Smooth muscle cell (in vitro differentiated cells): ENCODE measurements around the gene ARHGAP28. TPM values are rescaled to one million over a fixed set of nuclear protein-coding genes. Genes with fewer than 3 reads are reported as not detected.
"Not testable (repeated sequence)": the region's sequence is repeated elsewhere in the genome, so short reads cannot be mapped to it uniquely, and the experiment has no call there.

Experiments used
- DNase-seq: peaks from one replicate; lab custom pipeline; 2025; ENCODE audit not compliant: unreplicated experiment; lab: John Stamatoyannopoulos, UW
- H2AFZ ChIP-seq: fragments of 200-600 bp; sonication (generic); 2 replicates; pipeline ENCODE4 v1.6.0; 2016; ENCODE audit warnings: antibody characterized with exemption, low read depth, mild to moderate bottlenecking
- H3F3A ChIP-seq: fragments of 200-600 bp; sonication (generic); 2 replicates; pipeline ENCODE4 v1.6.0; 2017; ENCODE audit warnings: antibody characterized with exemption, low read depth
- H3K27ac ChIP-seq: fragments of 200-600 bp; sonication (generic); 2 replicates; pipeline ENCODE4 v1.5.1; 2016; ENCODE audit warnings: low read depth, mild to moderate bottlenecking
- H3K27me3 ChIP-seq: fragments of 200-600 bp; sonication (generic); 2 replicates; pipeline ENCODE4 v1.6.1; 2016; ENCODE audit warnings: low read depth, mild to moderate bottlenecking
- H3K36me3 ChIP-seq: fragments of 200-600 bp; sonication (generic); 2 replicates; pipeline ENCODE4 v1.5.1; 2016; ENCODE audit warnings: low read depth
- H3K4me1 ChIP-seq: fragments of 200-600 bp; sonication (generic); 2 replicates; pipeline ENCODE4 v1.5.1; 2016; ENCODE audit warnings: low read depth
- H3K4me2 ChIP-seq: fragments of 200-600 bp; sonication (generic); 2 replicates; pipeline ENCODE4 v1.6.0; 2016; ENCODE audit warnings: mild to moderate bottlenecking
- H3K4me3 ChIP-seq: fragments of 200-600 bp; sonication (generic); 2 replicates; pipeline ENCODE4 v1.5.1; 2016; ENCODE audit warnings: mild to moderate bottlenecking
- H3K79me2 ChIP-seq: fragments of 200-600 bp; sonication (generic); 2 replicates; pipeline ENCODE4 v1.6.0; 2016; ENCODE audit warnings: low read depth, mild to moderate bottlenecking
- H3K9ac ChIP-seq: fragments of 200-600 bp; sonication (generic); 2 replicates; pipeline ENCODE4 v1.6.0; 2016; ENCODE audit warnings: low read depth
- H3K9me3 ChIP-seq: fragments of 200-600 bp; sonication (generic); replicated peaks from 2 replicates; pipeline ENCODE4 v1.5.1; 2016; ENCODE audit warnings: low read depth
- H4K20me1 ChIP-seq: fragments of 200-600 bp; sonication (generic); 2 replicates; pipeline ENCODE4 v1.6.0; 2016; ENCODE audit warnings: low read depth
- CTCF ChIP-seq: fragments of 200-600 bp; sonication (generic); IDR thresholded peaks from 2 replicates; pipeline ENCODE4 v1.5.1; 2017; ENCODE audit warnings: borderline replicate concordance, mild to moderate bottlenecking, antibody characterized with exemption; ENCODE audit not compliant: insufficient read depth, poor library complexity, severe bottlenecking
- WGBS: methylation state at CpG from one replicate; pipeline ENCODE4 v1.1.7; 2016; ENCODE audit warnings: low lambda C conversion rate; 5-methylcytosine and 5-hydroxymethylcytosine counted together
- polyA plus RNA-seq: library from polyadenylated mRNA; unstranded; fragments of >200 nt; fragmentation: Nextera tagmentation; extraction: Ambion mirVana; gene quantifications from 2 replicates; pipeline ENCODE4 v1.2.1, GENCODE V29; 2016
- total RNA-seq: library from RNA; depleted of rRNA; stranded (reverse); fragments of >200 nt; gene quantifications from 2 replicates; pipeline ENCODE4 v1.2.3, GENCODE V29; 2014

Gene ARHGAP28
- total and polyA plus RNA-seq, 2 experiments from 2014 or later = 16.2 to 27.7 TPM

GRCh38 chr18:6842081-6842480, 112.6 kb downstream of the ARHGAP28 start:
- Histone ChIP-seq H3K4me3 (no peak overlapping the region), H3K27ac (no peak overlapping the region)

DNA sequence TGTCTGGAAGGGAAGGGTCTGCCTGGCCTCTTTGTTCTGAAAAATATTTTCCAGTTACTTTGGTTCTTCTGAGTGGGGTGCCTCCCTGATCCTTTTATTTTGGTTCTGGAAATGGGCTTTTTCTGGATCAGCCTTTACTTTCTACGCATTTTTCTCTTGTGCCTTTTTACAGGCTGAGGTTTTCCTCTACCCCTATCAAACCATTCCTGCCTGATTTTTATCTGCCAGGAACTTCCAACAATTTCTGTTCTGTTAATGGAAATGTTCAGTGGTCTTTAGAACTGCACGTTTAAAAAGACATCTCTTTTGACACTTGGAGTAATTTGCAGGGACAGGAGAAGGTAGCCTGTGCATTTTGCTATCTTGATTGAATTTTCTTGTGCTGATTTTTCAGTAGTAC, 113.8 kb downstream of the ARHGAP28 start:
- 59% methylated on average over 2 of the region's 2 CpGs for WGBS
- H3K36me3 ChIP-seq = peaks cover 2% of the 10 kb centered on the region
- no peaks in the 10 kb centered on the region for H3F3A ChIP-seq
- no peaks in the 10 kb centered on the region for H3K4me1 ChIP-seq
- no peaks in the 10 kb centered on the region for H3K79me2 ChIP-seq
- no peak overlapping the region for H3K27ac ChIP-seq
- H3K27me3 ChIP-seq = no peaks in the 10 kb centered on the region
- no peaks in the 10 kb centered on the region for H3K9me3 ChIP-seq
- no peak overlapping the region for H2AFZ ChIP-seq
- TF ChIP-seq CTCF = no peak
- H3K4me3 ChIP-seq = no peak overlapping the region
- no peaks in the 10 kb centered on the region for H4K20me1 ChIP-seq
- DNase-seq = no peak
- H3K4me2 ChIP-seq = no peak overlapping the region
- no peak overlapping the region for H3K9ac ChIP-seq

More at GRCh38 chr18:6842081-6842480, 112.6 kb downstream of the ARHGAP28 start:
- H3K4me1 ChIP-seq = no peaks in the 10 kb centered on the region
- no peaks in the 10 kb centered on the region for H3F3A ChIP-seq
- no peak for DNase-seq
- H3K27me3 ChIP-seq = no peaks in the 10 kb centered on the region
- H4K20me1 ChIP-seq = no peaks in the 10 kb centered on the region
- no peaks in the 10 kb centered on the region for H3K9me3 ChIP-seq
- peaks cover 2% of the 10 kb centered on the region for H3K36me3 ChIP-seq
- WGBS = 81% methylated on average over 3 of the region's 3 CpGs
- no peak for TF ChIP-seq CTCF
- no peak overlapping the region for H3K4me2 ChIP-seq
- no peaks in the 10 kb centered on the region for H3K79me2 ChIP-seq
- no peak overlapping the region for H3K9ac ChIP-seq
- no peak overlapping the region for H2AFZ ChIP-seq

- not testable (repeated sequence) for H3K9ac ChIP-seq, H3K27ac ChIP-seq, H3K9me3 ChIP-seq, H2AFZ ChIP-seq, H4K20me1 ChIP-seq, H3K79me2 ChIP-seq, DNase-seq, H3K27me3 ChIP-seq, H3K4me3 ChIP-seq, H3K4me1 ChIP-seq, H3K4me2 ChIP-seq, H3K36me3 ChIP-seq, H3F3A ChIP-seq
- 97% methylated on average over 1 of the region's 1 CpG for WGBS
Observed at GRCh38 chr18:6845521-6845920, 116.0 kb downstream of the ARHGAP28 start.

GRCh38 chr18:6850396-6850795, 120.9 kb downstream of the ARHGAP28 start:
- no peak for DNase-seq
- no peak overlapping the region for H3K4me2 ChIP-seq
- no peak for TF ChIP-seq CTCF
- H3K9ac ChIP-seq = no peak overlapping the region
- H3K4me3 ChIP-seq = no peak overlapping the region
- no peaks in the 10 kb centered on the region for H3K79me2 ChIP-seq
- H3K27ac ChIP-seq = no peak overlapping the region
- H3K36me3 ChIP-seq = peaks cover 14% of the 10 kb centered on the region
- H3F3A ChIP-seq = no peaks in the 10 kb centered on the region
- H3K27me3 ChIP-seq = no peaks in the 10 kb centered on the region
- no peak overlapping the region for H2AFZ ChIP-seq
- no peaks in the 10 kb centered on the region for H3K9me3 ChIP-seq
- H4K20me1 ChIP-seq = no peaks in the 10 kb centered on the region
- WGBS = 91% methylated on average over 1 of the region's 1 CpG
- no peaks in the 10 kb centered on the region for H3K4me1 ChIP-seq
